H1 (cell line): Measurements from ENCODE around the gene TNS4. TPM values are rescaled to one million over a fixed set of nuclear protein-coding genes. Genes with fewer than 3 reads are reported as not detected.

Experiments used
- CTCF ChIA-PET: fragments of 300-600 bp; sonication (Branson Sonifier 250); formaldehyde crosslinking; loops from one replicate; lab custom pipeline; 2021; ENCODE audit not compliant: partially characterized antibody; lab: Charles Lee
- POLR2A ChIA-PET: fragments of 300-600 bp; sonication (Branson Sonifier 250); formaldehyde crosslinking; loops from one replicate; lab custom pipeline; 2021; ENCODE audit warnings: inconsistent platforms; ENCODE audit not compliant: partially characterized antibody; lab: Charles Lee
- DNase-seq, 2 experiments: peaks; one replicate each; pipeline versions ENCODE4 v3.0.0 to v3.0.0-alpha.2; 2010 to 2022; ENCODE audit warnings: low spot score in 2 of 2, low read depth in 1 of 2, mixed read lengths in 1 of 2
- FAIRE-seq: peaks from 2 replicates; lab custom pipeline; 2011; peaks lifted over from hg19 to GRCh38; lab: Jason Lieb, UNC
- H2AFZ ChIP-seq: 2 replicates; pipeline ENCODE4 v1.8.1; 2012; ENCODE audit warnings: low read length, inconsistent platforms
- H2AK5ac ChIP-seq: 2 replicates; pipeline ENCODE4 v1.6.1; 2013; ENCODE audit warnings: low read depth, low read length
- H2BK120ac ChIP-seq: replicated peaks from 2 replicates; pipeline ENCODE3; 2013; ENCODE audit warnings: low read depth, low read length, inconsistent platforms
- H2BK12ac ChIP-seq: 2 replicates; pipeline ENCODE4 v1.6.1; 2013; ENCODE audit warnings: low read depth, low read length
- H2BK15ac ChIP-seq: 2 replicates; pipeline ENCODE4 v1.6.1; 2013; ENCODE audit warnings: low read length
- H2BK20ac ChIP-seq: 2 replicates; pipeline ENCODE4 v1.6.1; 2013; ENCODE audit warnings: low read length
- H2BK5ac ChIP-seq: 2 replicates; pipeline ENCODE4 v1.6.1; 2013; ENCODE audit warnings: low read depth, low read length
- H3K14ac ChIP-seq: 2 replicates; pipeline ENCODE4 v1.6.1; 2013; ENCODE audit warnings: inconsistent platforms; ENCODE audit not compliant: insufficient read length
- H3K18ac ChIP-seq: 2 replicates; pipeline ENCODE4 v1.6.1; 2013; ENCODE audit warnings: low read length; ENCODE audit errors: extremely low read depth
- H3K23ac ChIP-seq: 2 replicates; pipeline ENCODE4 v1.6.1; 2013; ENCODE audit warnings: inconsistent platforms; ENCODE audit not compliant: insufficient read length
- H3K23me2 ChIP-seq: 2 replicates; pipeline ENCODE4 v1.6.1; 2013; ENCODE audit warnings: low read depth, low read length
- H3K27ac ChIP-seq: 2 replicates; pipeline ENCODE4 v1.6.1; 2011; ENCODE audit warnings: low read depth, low read length, inconsistent platforms
- H3K27me3 ChIP-seq, 4 experiments: replicated peaks in 1 of 4; 1 replicate in 1 of 4; 2 replicates in 3 of 4; pipeline versions ENCODE4 v1.6.1 to v1.8.1; 2011 to 2013; ENCODE audit warnings: low read length in 3 of 4, mild to moderate bottlenecking in 3 of 4, inconsistent platforms in 2 of 4, mixed read lengths in 2 of 4, moderate library complexity in 1 of 4; ENCODE audit not compliant: control insufficient read depth in 3 of 4, insufficient read depth in 3 of 4; ENCODE audit errors: extremely low read depth in 1 of 4
- H3K36me3 ChIP-seq, 4 experiments: 2 replicates each; pipeline versions ENCODE4 v1.6.1 to v1.8.1; 2011 to 2013; ENCODE audit warnings: mild to moderate bottlenecking in 4 of 4, low read length in 3 of 4, moderate library complexity in 2 of 4, control low read depth in 1 of 4, inconsistent platforms in 1 of 4; ENCODE audit not compliant: insufficient read depth in 4 of 4, control insufficient read depth in 2 of 4
- H3K4ac ChIP-seq: replicated peaks from 2 replicates; pipeline ENCODE3; 2013; ENCODE audit warnings: low read length, low read depth, mixed read lengths, inconsistent platforms; ENCODE audit not compliant: insufficient read length
- H3K4me1 ChIP-seq, 4 experiments: replicated peaks in 1 of 4; 1 replicate in 1 of 4; 2 replicates in 3 of 4; pipeline versions ENCODE4 v1.6.1 to v1.8.1; 2011 to 2013; ENCODE audit warnings: low read length in 3 of 4, inconsistent platforms in 2 of 4, mixed read lengths in 1 of 4; ENCODE audit not compliant: insufficient read depth in 4 of 4, control insufficient read depth in 3 of 4
- H3K4me2 ChIP-seq, 2 experiments: 2 replicates each; pipeline versions ENCODE4 v1.6.1 to v1.8.1; 2011 to 2013; ENCODE audit warnings: low read depth in 2 of 2, low read length in 2 of 2, control low read depth in 1 of 2, inconsistent platforms in 1 of 2, mild to moderate bottlenecking in 1 of 2; ENCODE audit not compliant: insufficient read depth in 1 of 2
- H3K4me3 ChIP-seq, 4 experiments: fragments of 200-600, 300-600 bp in 1 of 4; sonication (generic), shearing (Covaris generic), sonication (Bioruptor Twin) in 1 of 4; 2 replicates each; pipeline versions ENCODE4 v1.5.1 to v1.8.1; 2011 to 2016; ENCODE audit warnings: low read length in 4 of 4, low read depth in 3 of 4, control low read depth in 2 of 4, inconsistent platforms in 2 of 4, mild to moderate bottlenecking in 2 of 4, mixed read lengths in 1 of 4, moderate library complexity in 1 of 4; ENCODE audit not compliant: insufficient read depth in 2 of 4; ENCODE audit errors: extremely low read depth in 1 of 4
- H3K56ac ChIP-seq: replicated peaks from 2 replicates; pipeline ENCODE3; 2013; ENCODE audit warnings: low read depth, mild to moderate bottlenecking, mixed read lengths, low read length, inconsistent platforms; ENCODE audit not compliant: insufficient read length
- H3K79me1 ChIP-seq: 2 replicates; pipeline ENCODE4 v1.6.1; 2013; ENCODE audit warnings: low read depth, low read length, control low read depth
- H3K79me2 ChIP-seq, 2 experiments: 2 replicates each; pipeline versions ENCODE4 v1.6.1 to v1.8.1; 2012 to 2013; ENCODE audit warnings: low read length in 2 of 2, mild to moderate bottlenecking in 2 of 2, inconsistent platforms in 1 of 2; ENCODE audit not compliant: insufficient read depth in 2 of 2, control insufficient read depth in 1 of 2
- H3K9ac ChIP-seq, 4 experiments: replicated peaks in 1 of 4; 1 replicate in 1 of 4; 2 replicates in 3 of 4; pipeline versions ENCODE4 v1.6.1 to v1.8.1; 2011 to 2013; ENCODE audit warnings: low read depth in 3 of 4, low read length in 3 of 4, control low read depth in 2 of 4, mild to moderate bottlenecking in 2 of 4, moderate library complexity in 2 of 4, inconsistent platforms in 1 of 4; ENCODE audit errors: extremely low read depth in 1 of 4
- H3K9me3 ChIP-seq, 2 experiments: 2 replicates each; pipeline versions ENCODE4 v1.6.1 to v1.8.1; 2012 to 2013; ENCODE audit warnings: mild to moderate bottlenecking in 2 of 2, moderate library complexity in 2 of 2, control low read depth in 1 of 2, inconsistent platforms in 1 of 2, low read depth in 1 of 2, low read length in 1 of 2, mixed read lengths in 1 of 2; ENCODE audit not compliant: insufficient read depth in 2 of 2
- H4K20me1 ChIP-seq, 2 experiments: replicated peaks in 1 of 2; 2 replicates each; pipeline versions ENCODE3 to v1.8.1; 2011 to 2013; ENCODE audit warnings: inconsistent platforms in 2 of 2, low read length in 2 of 2, mild to moderate bottlenecking in 1 of 2; ENCODE audit not compliant: insufficient read depth in 2 of 2, control insufficient read depth in 1 of 2
- H4K5ac ChIP-seq: 2 replicates; pipeline ENCODE4 v1.6.1; 2013; ENCODE audit warnings: low read length, low read depth, mixed read lengths, inconsistent platforms; ENCODE audit not compliant: insufficient read length
- H4K8ac ChIP-seq: 2 replicates; pipeline ENCODE4 v1.8.0; 2013; ENCODE audit warnings: mild to moderate bottlenecking, moderate library complexity, low read length, inconsistent platforms; ENCODE audit not compliant: insufficient read depth; ENCODE audit errors: extremely low read depth
- H4K91ac ChIP-seq: replicated peaks from 2 replicates; pipeline ENCODE3; 2013; ENCODE audit warnings: low read length, mixed read lengths, inconsistent platforms; ENCODE audit not compliant: insufficient read length
- BCL11A ChIP-seq, 2 experiments: IDR thresholded peaks; one replicate each; pipeline ENCODE4 v1.6.1; 2011; ENCODE audit warnings: low read depth in 2 of 2, low read length in 2 of 2, mild to moderate bottlenecking in 2 of 2
- FOSL1 ChIP-seq: IDR thresholded peaks from 2 replicates; pipeline ENCODE4 v1.6.1; 2011; ENCODE audit warnings: mild to moderate bottlenecking, low read depth, low read length, moderate library complexity; ENCODE audit not compliant: insufficient read depth
- GTF2F1 ChIP-seq: IDR thresholded peaks from 2 replicates; pipeline ENCODE4 v1.6.1; 2012; ENCODE audit warnings: low read depth, low read length, improper control_type of control experiment, borderline replicate concordance
- HDAC6 ChIP-seq: IDR thresholded peaks from one replicate; pipeline ENCODE4 v1.7.1; 2012; ENCODE audit warnings: low read depth, mild to moderate bottlenecking, inconsistent platforms, low read length, moderate library complexity
- KDM1A ChIP-seq: fragments of 200-600, 300-600 bp; sonication (generic); IDR thresholded peaks from 2 replicates; pipeline ENCODE4 v1.7.1; 2016; ENCODE audit warnings: mild to moderate bottlenecking, low read length, borderline replicate concordance
- NRF1 ChIP-seq: IDR thresholded peaks from 2 replicates; pipeline ENCODE4 v1.6.1; 2011; ENCODE audit warnings: mild to moderate bottlenecking, low read depth, low read length, improper control_type of control experiment
- RBBP5 ChIP-seq: IDR thresholded peaks from 2 replicates; pipeline ENCODE4 v1.7.1; 2012; ENCODE audit warnings: low read depth, mild to moderate bottlenecking, inconsistent platforms, low read length, moderate library complexity, borderline replicate concordance
- SIN3A ChIP-seq, 2 experiments: IDR thresholded peaks in 1 of 2; conservative IDR thresholded peaks in 1 of 2; 2 replicates each; pipeline ENCODE4 v1.6.1; 2011 to 2012; ENCODE audit warnings: low read length in 2 of 2, improper control_type of control experiment in 1 of 2, low read depth in 1 of 2, mild to moderate bottlenecking in 1 of 2
- SUZ12 ChIP-seq: fragments of 200-600 bp; sonication (generic); IDR thresholded peaks from 2 replicates; pipeline ENCODE4 v1.6.1; 2012; ENCODE audit warnings: mild to moderate bottlenecking, inconsistent platforms, low read length, moderate library complexity, mixed read lengths
- TAF1 ChIP-seq: IDR thresholded peaks from 2 replicates; pipeline ENCODE4 v1.6.1; 2011; ENCODE audit warnings: mild to moderate bottlenecking, low read depth, low read length
- USF2 ChIP-seq: IDR thresholded peaks from 2 replicates; pipeline ENCODE4 v1.6.1; 2011; ENCODE audit warnings: low read length, improper control_type of control experiment
- WGBS, 2 experiments: shearing (Covaris generic) in 1 of 2; methylation state at CpG; one replicate each; pipeline versions ENCODE4 v1.1.6 to v1.1.7; 2013 to 2015; ENCODE audit warnings: low lambda C conversion rate in 2 of 2, mixed read lengths in 2 of 2, inconsistent platforms in 1 of 2, low coverage in 1 of 2, missing lambda C conversion rate in 1 of 2; ENCODE audit not compliant: insufficient replicate concordance in 2 of 2, insufficient coverage in 1 of 2, insufficient read length in 1 of 2; ENCODE audit errors: extremely low coverage in 1 of 2, missing lambda C conversion rate in 1 of 2; 5-methylcytosine and 5-hydroxymethylcytosine counted together
- polyA plus RNA-seq, 7 experiments: library from polyadenylated mRNA; depleted of rRNA in 3 of 7; stranded (reverse) in 5 of 7; unstranded in 2 of 7; fragments of >200 nt in 5 of 7; fragments of 200-250 nt in 2 of 7; gene quantifications; 1 replicate in 5 of 7; 2 replicates in 1 of 7; 4 replicates in 1 of 7; pipeline versions ENCODE4 v1.2.1 to v1.2.3, GENCODE V29; 2011 to 2013; ENCODE audit warnings: missing spikeins in 2 of 7, mixed read lengths in 2 of 7
- total RNA-seq: library from RNA; stranded (reverse); fragmentation: NEBNext Ultra II Directional; extraction: Animal tissue kit (Norgen Biotek cat#: 25700); gene quantifications from 2 replicates; pipeline ENCODE4 v1.2.1, GENCODE V29; 2021

The TNS4 gene
- total and polyA plus RNA-seq, 2 of the 8 experiments (the other 6 are each of a cell fraction or from before 2014, with no cell fraction given), result 0.20 to 0.21 TPM

- H3K4me3 ChIP-seq, result no peak overlapping the region
- TF ChIP-seq RBBP5 (no peak), BCL11A (IDR thresholded peaks at IDR 0.05; ENCODE audit: low read depth in 2 of 2, low read length in 2 of 2) (no peak), USF2 (no peak), HDAC6 (no peak), SIN3A (conservative IDR thresholded peaks at IDR 0.05 in 1 of 2, IDR thresholded peaks at IDR 0.05 in 1 of 2; ENCODE audit: low read depth in 1 of 2, low read length in 2 of 2) (no peak), FOSL1 (no peak), TAF1 (no peak), SUZ12 (no peak), NRF1 (no peak), GTF2F1 (no peak), KDM1A (no peak)
Measured at GRCh38 chr17:40461732-40462342, 39.6 kb downstream of the TNS4 start.

More at GRCh38 chr17:40461732-40462342, 39.6 kb downstream of the TNS4 start:
- H3K79me1 ChIP-seq, result no peaks in the 10 kb centered on the region
- H3K36me3 ChIP-seq, result peaks cover 0 to 2% (median 0%) of the 10 kb centered on the region in 4 experiments; a peak in 1 of 8 replicates
- H3K56ac ChIP-seq, result no peak overlapping the region
- H3K23me2 ChIP-seq, result no peaks in the 10 kb centered on the region; the same call in 1 of the 2 replicates
- H2BK20ac ChIP-seq, result no peak overlapping the region
- ChIA-PET CTCF (interaction anchor here (1.9 to 34.1 kb wide), 4 partner anchors 1 to 70 kb away, joined by 17 to 739 read pairs (median 587); partner anchors contain the start of gene IGFBP4), POLR2A (interaction anchor here (1.3 to 3.0 kb wide), 6 partner anchors 8 to 33 kb away, joined by 3 to 20 read pairs (median 7); partner anchors contain the start of gene IGFBP4)
- H4K8ac ChIP-seq, result 0 out of 2 replicates have a peak overlapping the region, but pooled peaks have one; percentile 53
- no peak overlapping the region for H3K23ac ChIP-seq
- H4K20me1 ChIP-seq, result no peaks in the 10 kb centered on the region
- peak overlapping the region; percentile 71; the same call in 1 of the 2 replicates for H3K18ac ChIP-seq
- H2BK120ac ChIP-seq, result no peak overlapping the region
- H2BK5ac ChIP-seq, result no peak overlapping the region; the same call in 1 of the 2 replicates
- H3K79me2 ChIP-seq, result no peaks in the 10 kb centered on the region
- peak overlapping the region; percentile 5 for H4K91ac ChIP-seq
- H3K27ac ChIP-seq, result no peak overlapping the region
- DNase-seq, result no peak
- no peak overlapping the region for H3K14ac ChIP-seq
- FAIRE-seq, result no peak
- peaks cover 2 to 39% (median 16%) of the 10 kb centered on the region in 4 experiments for H3K4me1 ChIP-seq
- peak overlapping the region; percentile 71; the same call in 1 of the 2 replicates for H2BK12ac ChIP-seq
- peak overlapping the region in 1 of 4 experiments; percentile 32; a peak in 1 of 7 replicates for H3K9ac ChIP-seq
- 92% methylated on average over 12 of the region's 12 CpGs; no CpG with 5 or more reads in 1 of the 2 experiments for WGBS, 2 experiments
- H2BK15ac ChIP-seq, result no peak overlapping the region; the same call in 1 of the 2 replicates
- H3K4ac ChIP-seq, result peak overlapping the region; percentile 22
- no peaks in the 10 kb centered on the region for H3K27me3 ChIP-seq
- no peaks in the 10 kb centered on the region for H3K9me3 ChIP-seq
- peak overlapping the region; percentile 86; the same call in 1 of the 2 replicates for H2AK5ac ChIP-seq
- H3K4me2 ChIP-seq, result no peak overlapping the region
- H2AFZ ChIP-seq, result no peak overlapping the region
- H4K5ac ChIP-seq, result no peak overlapping the region
